ENCODE measurements around the gene COPB1.

COPB1 gene

DNA sequence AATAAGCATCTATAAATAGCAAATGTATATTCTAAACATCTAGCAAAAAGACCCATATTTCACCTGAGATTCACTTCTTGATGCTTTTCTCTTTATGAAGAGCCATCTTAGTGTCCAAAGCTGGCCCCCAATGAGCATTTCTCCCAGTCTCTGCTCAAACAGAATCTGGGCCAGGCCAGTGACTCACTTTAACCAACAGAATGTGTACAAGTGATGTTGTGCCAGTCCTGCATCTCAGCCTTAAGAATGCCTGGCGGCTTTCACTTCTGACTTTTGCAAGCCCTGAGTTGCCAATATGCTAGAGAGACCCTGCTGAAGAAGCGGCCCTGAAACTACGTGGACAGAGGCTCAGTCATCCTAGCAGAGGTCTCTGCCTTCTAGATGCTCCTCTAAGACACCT, 6.9 kb upstream of the COPB1 start:
- H3K27ac ChIP-seq (ENCODE audit: low read length), result no peak overlapping the region
- H3K27me3 ChIP-seq (ENCODE audit: control insufficient read depth in 1 of 2, insufficient read depth in 2 of 2, low read length in 2 of 2), result no peaks in the 10 kb centered on the region
- H3K9me3 ChIP-seq (ENCODE audit: control insufficient read depth in 2 of 2, low read length in 2 of 2), result no peaks in the 10 kb centered on the region
- peaks cover 39 to 50% of the 10 kb centered on the region in 2 donors for H3K36me3 ChIP-seq (ENCODE audit: control insufficient read depth in 2 of 2, insufficient read depth in 2 of 2, low read length in 2 of 2)
- no peak overlapping the region for H3K9ac ChIP-seq (ENCODE audit: low read length in 2 of 2)
- H3K4me1 ChIP-seq (ENCODE audit: control insufficient read depth, insufficient read depth, low read length), result no peaks in the 10 kb centered on the region
- H3K4me3 ChIP-seq (ENCODE audit: low read length in 2 of 2), result no peak overlapping the region

DNA sequence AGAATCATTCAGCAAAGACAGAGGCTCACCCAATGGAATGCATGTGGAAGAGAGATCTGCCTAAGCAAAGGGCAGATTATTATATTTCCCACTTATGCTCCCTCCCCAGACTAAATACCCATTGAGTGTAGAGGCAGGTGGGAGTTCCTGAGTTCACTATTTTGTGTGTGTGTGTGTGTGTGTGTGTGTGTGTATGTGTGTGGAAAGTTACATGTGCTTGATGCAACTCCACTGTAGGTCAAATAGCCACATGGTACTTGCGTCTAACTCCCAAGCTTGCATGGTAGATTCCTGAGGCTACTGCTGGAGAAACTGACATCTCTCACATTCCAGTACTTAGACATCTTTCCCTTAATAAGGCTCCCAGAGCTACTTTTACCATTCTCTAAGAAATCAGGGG, 3.4 kb upstream of the COPB1 start:
- Histone ChIP-seq H3K27ac (ENCODE audit: low read length) (no peak overlapping the region), H3K4me1 (ENCODE audit: control insufficient read depth, insufficient read depth, low read length) (no peaks in the 10 kb centered on the region), H3K9ac (ENCODE audit: low read length in 2 of 2) (no peak overlapping the region), H3K36me3 (ENCODE audit: control insufficient read depth in 2 of 2, insufficient read depth in 2 of 2, low read length in 2 of 2) (peaks cover 28 to 38% of the 10 kb centered on the region in 2 donors), H3K27me3 (ENCODE audit: control insufficient read depth in 1 of 2, insufficient read depth in 2 of 2, low read length in 2 of 2) (no peaks in the 10 kb centered on the region), H3K4me3 (ENCODE audit: low read length in 2 of 2) (no peak overlapping the region), H3K9me3 (ENCODE audit: control insufficient read depth in 2 of 2, low read length in 2 of 2) (no peaks in the 10 kb centered on the region)

DNA sequence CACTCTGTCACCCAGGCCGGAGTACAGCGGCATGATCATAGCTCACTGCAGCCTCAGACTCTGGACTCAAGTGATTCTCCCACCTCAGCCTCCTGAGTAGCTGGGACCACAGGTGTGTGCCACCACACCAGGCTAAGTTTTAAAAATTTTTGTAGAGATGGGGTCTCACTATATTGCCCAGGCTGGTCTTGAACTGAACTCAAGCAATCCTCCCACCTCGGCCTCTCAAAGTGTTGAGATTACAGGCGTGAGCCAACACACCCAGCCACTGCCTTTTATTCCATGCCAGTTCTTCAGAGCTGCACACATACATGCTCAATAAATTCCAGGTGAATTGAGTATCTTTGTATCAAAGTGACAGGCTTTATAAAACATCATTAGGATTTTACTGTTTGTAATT, 2.4 kb upstream of the COPB1 start:
- no peak overlapping the region for H3K9ac ChIP-seq (ENCODE audit: low read length in 2 of 2)
- peaks cover 26 to 40% of the 10 kb centered on the region in 2 donors for H3K36me3 ChIP-seq (ENCODE audit: control insufficient read depth in 2 of 2, insufficient read depth in 2 of 2, low read length in 2 of 2)
- H3K27me3 ChIP-seq (ENCODE audit: control insufficient read depth in 1 of 2, insufficient read depth in 2 of 2, low read length in 2 of 2), result no peaks in the 10 kb centered on the region
- no peak overlapping the region for H3K4me3 ChIP-seq (ENCODE audit: low read length in 2 of 2)
- H3K4me1 ChIP-seq (ENCODE audit: control insufficient read depth, insufficient read depth, low read length), result no peaks in the 10 kb centered on the region
- H3K27ac ChIP-seq (ENCODE audit: low read length), result no peak overlapping the region
- H3K9me3 ChIP-seq (ENCODE audit: control insufficient read depth in 2 of 2, low read length in 2 of 2), result no peaks in the 10 kb centered on the region

DNA sequence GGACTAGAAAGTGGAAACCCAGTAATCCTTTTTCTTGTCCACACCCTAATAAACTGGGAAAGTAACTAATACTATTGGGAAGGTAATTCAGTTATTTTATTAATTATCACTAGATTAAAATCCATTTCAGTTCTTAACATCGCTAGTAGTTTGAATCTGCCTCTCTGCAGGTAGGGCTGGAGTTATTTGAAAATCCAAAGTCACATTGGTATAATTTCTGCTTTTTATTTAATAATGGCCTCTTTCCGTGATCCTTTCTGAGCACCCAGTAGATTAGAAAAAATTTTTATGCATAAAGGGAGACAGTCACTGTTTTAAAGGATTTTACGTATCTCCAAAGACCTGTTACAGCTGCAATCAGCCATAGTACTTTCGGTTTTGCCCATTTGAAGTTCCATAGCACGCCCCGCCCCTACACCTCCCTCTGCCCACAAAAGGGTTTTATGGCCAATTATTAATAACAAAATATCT, 605 bp upstream of the COPB1 start:
- H3K27ac ChIP-seq (ENCODE audit: low read length), result peak overlapping the region; percentile 66
- peak overlapping the region; percentile 81 to 92 for H3K9ac ChIP-seq (ENCODE audit: low read length in 2 of 2)
- H3K36me3 ChIP-seq (ENCODE audit: control insufficient read depth in 2 of 2, insufficient read depth in 2 of 2, low read length in 2 of 2), result peaks cover 11 to 30% of the 10 kb centered on the region in 2 donors
- H3K9me3 ChIP-seq (ENCODE audit: control insufficient read depth in 2 of 2, low read length in 2 of 2), result no peaks in the 10 kb centered on the region
- H3K27me3 ChIP-seq (ENCODE audit: control insufficient read depth in 1 of 2, insufficient read depth in 2 of 2, low read length in 2 of 2), result no peaks in the 10 kb centered on the region
- H3K4me1 ChIP-seq (ENCODE audit: control insufficient read depth, insufficient read depth, low read length), result no peaks in the 10 kb centered on the region
- H3K4me3 ChIP-seq (ENCODE audit: low read length in 2 of 2), result peak overlapping the region; percentile 83 to 99

DNA sequence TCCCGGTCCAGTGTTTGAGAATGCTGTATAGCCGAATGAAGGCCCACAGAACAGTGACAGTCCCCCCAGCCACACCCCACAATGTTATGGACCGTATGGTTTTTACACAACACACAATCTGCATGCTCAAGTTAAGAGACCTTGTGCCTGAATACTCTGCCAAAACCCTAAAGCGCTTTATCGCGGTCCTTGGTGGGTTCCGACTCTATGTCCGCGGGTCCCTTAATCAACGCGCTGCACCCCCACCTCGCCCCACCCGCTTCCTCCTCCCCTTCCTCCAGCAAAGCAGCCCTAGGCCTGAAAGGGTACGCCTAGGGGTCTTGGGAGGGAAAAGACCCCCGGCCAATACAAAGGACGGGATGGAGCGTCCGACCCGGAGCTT, 442 bp downstream of the COPB1 start:
- peaks cover 10 to 23% of the 10 kb centered on the region in 2 donors for H3K36me3 ChIP-seq (ENCODE audit: control insufficient read depth in 2 of 2, insufficient read depth in 2 of 2, low read length in 2 of 2)
- no peaks in the 10 kb centered on the region for H3K4me1 ChIP-seq (ENCODE audit: control insufficient read depth, insufficient read depth, low read length)
- peak overlapping the region; percentile 83 to 99 for H3K4me3 ChIP-seq (ENCODE audit: low read length in 2 of 2)
- H3K9ac ChIP-seq (ENCODE audit: low read length in 2 of 2), result peak overlapping the region; percentile 76 to 92
- H3K27me3 ChIP-seq (ENCODE audit: control insufficient read depth in 1 of 2, insufficient read depth in 2 of 2, low read length in 2 of 2), result no peaks in the 10 kb centered on the region
- no peak overlapping the region for H3K27ac ChIP-seq (ENCODE audit: low read length)
- no peaks in the 10 kb centered on the region for H3K9me3 ChIP-seq (ENCODE audit: control insufficient read depth in 2 of 2, low read length in 2 of 2)

DNA sequence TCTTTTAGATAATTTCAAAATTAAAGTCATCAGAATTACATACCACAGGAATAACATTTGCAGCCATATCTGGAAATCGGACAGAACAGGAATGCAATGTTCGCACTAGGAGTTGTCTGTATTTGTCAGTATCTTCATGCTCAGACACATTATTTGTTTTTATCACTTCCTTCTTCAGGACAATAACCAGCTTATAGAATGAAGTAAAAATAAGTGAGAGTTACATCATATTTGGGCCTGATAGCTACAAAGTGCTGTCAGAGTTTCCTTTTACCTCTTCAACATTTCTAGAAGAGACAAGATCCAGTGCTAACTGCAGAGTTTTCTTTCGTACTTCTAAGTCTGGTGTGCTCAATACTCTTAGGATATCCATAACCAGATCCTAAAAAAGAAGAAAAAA, 18.9 kb downstream of the COPB1 start:
- Histone ChIP-seq H3K27me3 (ENCODE audit: control insufficient read depth in 1 of 2, insufficient read depth in 2 of 2, low read length in 2 of 2) (no peaks in the 10 kb centered on the region), H3K9me3 (ENCODE audit: control insufficient read depth in 2 of 2, low read length in 2 of 2) (no peaks in the 10 kb centered on the region), H3K9ac (ENCODE audit: low read length in 2 of 2) (no peak overlapping the region), H3K36me3 (ENCODE audit: control insufficient read depth in 2 of 2, insufficient read depth in 2 of 2, low read length in 2 of 2) (peaks cover 26 to 55% of the 10 kb centered on the region in 2 donors), H3K27ac (ENCODE audit: low read length) (no peak overlapping the region), H3K4me1 (ENCODE audit: control insufficient read depth, insufficient read depth, low read length) (no peaks in the 10 kb centered on the region), H3K4me3 (ENCODE audit: low read length in 2 of 2) (no peak overlapping the region)

DNA sequence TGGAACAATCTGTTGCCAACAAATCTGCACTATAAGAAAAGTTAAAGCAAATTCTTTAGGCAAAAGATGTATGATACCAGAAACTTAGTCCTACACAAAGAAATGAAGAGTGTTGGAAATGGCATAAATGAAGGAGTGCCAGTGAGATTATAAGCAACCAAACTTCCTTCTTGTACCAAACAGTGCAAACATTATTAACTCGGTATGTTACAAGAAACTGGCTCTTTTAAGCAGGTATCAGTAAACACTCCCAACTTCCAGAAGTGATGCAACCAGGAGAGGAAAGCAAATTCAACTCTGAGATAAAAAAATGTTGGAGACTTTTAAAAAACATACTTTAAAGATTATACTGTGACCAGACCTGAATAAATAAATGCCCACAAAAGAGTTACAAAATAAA, 28.5 kb downstream of the COPB1 start:
- no peaks in the 10 kb centered on the region for H3K4me1 ChIP-seq (ENCODE audit: control insufficient read depth, insufficient read depth, low read length)
- H3K9ac ChIP-seq (ENCODE audit: low read length in 2 of 2), result no peak overlapping the region
- H3K9me3 ChIP-seq (ENCODE audit: control insufficient read depth in 2 of 2, low read length in 2 of 2), result no peaks in the 10 kb centered on the region
- H3K27ac ChIP-seq (ENCODE audit: low read length), result no peak overlapping the region
- H3K36me3 ChIP-seq (ENCODE audit: control insufficient read depth in 2 of 2, insufficient read depth in 2 of 2, low read length in 2 of 2), result peaks cover 50 to 64% of the 10 kb centered on the region in 2 donors
- no peaks in the 10 kb centered on the region for H3K27me3 ChIP-seq (ENCODE audit: control insufficient read depth in 1 of 2, insufficient read depth in 2 of 2, low read length in 2 of 2)
- H3K4me3 ChIP-seq (ENCODE audit: low read length in 2 of 2), result no peak overlapping the region

DNA sequence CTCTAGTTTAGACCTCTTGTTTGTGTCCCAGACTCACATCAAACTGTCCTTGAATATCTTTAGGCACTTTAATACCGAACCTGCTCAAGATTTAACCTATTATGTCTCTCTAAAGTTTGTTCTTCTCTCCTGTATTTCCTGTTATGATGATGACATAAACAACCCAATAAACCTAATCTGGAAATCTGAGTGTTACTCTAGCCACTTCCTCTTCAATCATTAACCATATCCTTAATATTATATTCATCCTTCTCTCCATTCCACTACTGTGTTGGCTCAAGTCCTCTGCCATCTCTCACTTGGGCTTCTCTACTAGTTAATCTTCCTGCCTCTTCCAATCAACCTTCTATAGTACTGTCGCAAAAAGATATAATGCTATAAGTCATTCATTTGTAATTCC, 36.0 kb downstream of the COPB1 start:
- peaks cover 58 to 59% of the 10 kb centered on the region in 2 donors for H3K36me3 ChIP-seq (ENCODE audit: control insufficient read depth in 2 of 2, insufficient read depth in 2 of 2, low read length in 2 of 2)
- H3K9me3 ChIP-seq (ENCODE audit: control insufficient read depth in 2 of 2, low read length in 2 of 2), result no peaks in the 10 kb centered on the region
- H3K9ac ChIP-seq (ENCODE audit: low read length in 2 of 2), result no peak overlapping the region
- no peak overlapping the region for H3K4me3 ChIP-seq (ENCODE audit: low read length in 2 of 2)
- H3K27me3 ChIP-seq (ENCODE audit: control insufficient read depth in 1 of 2, insufficient read depth in 2 of 2, low read length in 2 of 2), result no peaks in the 10 kb centered on the region
- no peak overlapping the region for H3K27ac ChIP-seq (ENCODE audit: low read length)
- no peaks in the 10 kb centered on the region for H3K4me1 ChIP-seq (ENCODE audit: control insufficient read depth, insufficient read depth, low read length)

DNA sequence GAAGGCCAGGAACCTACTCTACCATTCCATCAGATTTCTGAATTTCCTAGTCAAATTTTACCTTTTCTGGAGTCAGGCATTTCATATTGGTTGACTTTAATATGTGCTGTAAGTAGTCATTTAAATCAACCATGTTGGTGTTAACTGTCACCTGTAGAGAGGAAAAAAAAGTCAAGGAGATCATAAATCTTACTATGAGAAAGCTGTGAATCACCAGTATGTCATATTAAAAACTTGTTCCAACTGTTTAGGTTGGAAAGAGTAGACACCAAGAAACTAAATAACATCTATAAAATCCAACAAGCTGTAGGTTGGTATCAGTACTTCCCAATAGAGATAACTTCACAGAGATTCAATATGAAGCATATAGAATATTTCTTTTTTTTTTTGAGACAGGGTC, 39.5 kb downstream of the COPB1 start:
- no peak overlapping the region for H3K27ac ChIP-seq (ENCODE audit: low read length)
- H3K9ac ChIP-seq (ENCODE audit: low read length in 2 of 2), result no peak overlapping the region
- no peaks in the 10 kb centered on the region for H3K27me3 ChIP-seq (ENCODE audit: control insufficient read depth in 1 of 2, insufficient read depth in 2 of 2, low read length in 2 of 2)
- no peaks in the 10 kb centered on the region for H3K9me3 ChIP-seq (ENCODE audit: control insufficient read depth in 2 of 2, low read length in 2 of 2)
- H3K36me3 ChIP-seq (ENCODE audit: control insufficient read depth in 2 of 2, insufficient read depth in 2 of 2, low read length in 2 of 2), result peaks cover 41 to 48% of the 10 kb centered on the region in 2 donors
- H3K4me3 ChIP-seq (ENCODE audit: low read length in 2 of 2), result no peak overlapping the region
- no peaks in the 10 kb centered on the region for H3K4me1 ChIP-seq (ENCODE audit: control insufficient read depth, insufficient read depth, low read length)

DNA sequence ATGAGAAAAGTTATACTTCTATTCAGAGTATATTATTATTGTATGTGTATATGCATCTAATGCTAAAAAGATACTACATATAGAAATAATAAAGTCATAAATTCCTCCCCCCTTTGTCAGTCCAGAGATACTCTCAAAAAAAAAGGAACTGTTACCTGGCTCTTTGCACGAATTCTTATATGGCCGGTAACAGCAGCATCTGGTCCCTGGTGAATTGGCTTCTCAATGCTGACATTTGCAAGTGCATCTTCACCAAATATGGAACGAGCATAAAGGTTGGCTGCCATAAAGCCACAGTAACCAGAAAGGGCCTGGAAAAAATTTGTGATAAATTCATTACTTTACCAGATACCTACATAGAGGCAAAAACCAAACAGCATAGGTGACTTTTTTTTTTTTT, 41.2 kb downstream of the COPB1 start:
- Histone ChIP-seq H3K36me3 (ENCODE audit: control insufficient read depth in 2 of 2, insufficient read depth in 2 of 2, low read length in 2 of 2) (peaks cover 23 to 32% of the 10 kb centered on the region in 2 donors), H3K27ac (ENCODE audit: low read length) (no peak overlapping the region), H3K4me1 (ENCODE audit: control insufficient read depth, insufficient read depth, low read length) (no peaks in the 10 kb centered on the region), H3K4me3 (ENCODE audit: low read length in 2 of 2) (no peak overlapping the region), H3K27me3 (ENCODE audit: control insufficient read depth in 1 of 2, insufficient read depth in 2 of 2, low read length in 2 of 2) (no peaks in the 10 kb centered on the region), H3K9me3 (ENCODE audit: control insufficient read depth in 2 of 2, low read length in 2 of 2) (no peaks in the 10 kb centered on the region), H3K9ac (ENCODE audit: low read length in 2 of 2) (no peak overlapping the region)

DNA sequence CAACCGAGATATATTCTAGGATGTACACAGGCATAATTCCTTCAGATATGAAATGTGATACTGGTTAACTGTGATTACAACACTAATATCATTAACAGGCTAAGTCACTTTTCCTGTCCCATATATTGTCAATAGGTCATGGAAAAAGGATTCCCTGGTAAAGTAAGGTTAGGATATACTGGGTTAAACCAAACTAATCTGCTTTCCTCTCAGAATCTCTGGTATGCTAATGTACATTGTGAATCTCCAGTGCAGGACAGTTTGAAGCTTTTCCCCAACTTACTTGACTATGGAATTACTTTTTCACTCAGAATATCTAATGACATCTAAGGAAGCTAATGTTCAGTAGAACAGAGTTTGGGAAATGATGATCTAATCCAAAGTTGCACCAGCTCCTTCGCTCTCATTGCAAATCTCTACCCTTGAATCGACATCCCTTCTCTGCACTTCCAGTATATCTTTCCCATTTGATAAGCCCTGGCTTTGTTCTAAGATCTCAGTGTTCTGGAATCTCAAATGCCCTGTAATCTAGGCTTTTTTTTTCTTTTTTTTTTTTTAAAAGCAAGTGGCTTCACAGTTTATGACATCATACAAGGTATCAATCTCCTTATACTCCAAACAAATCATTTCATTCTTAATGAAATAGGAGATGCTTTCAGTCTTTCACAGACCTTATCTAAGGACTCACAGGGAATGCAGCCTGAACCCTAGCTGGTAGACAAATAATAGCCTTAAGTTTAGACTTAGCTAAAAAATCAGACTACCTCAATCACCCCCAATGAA, 43.8 kb downstream of the COPB1 start:
- no peak overlapping the region for H3K27ac ChIP-seq (ENCODE audit: low read length)
- no peak overlapping the region for H3K4me3 ChIP-seq (ENCODE audit: low read length in 2 of 2)
- H3K4me1 ChIP-seq (ENCODE audit: control insufficient read depth, insufficient read depth, low read length), result no peaks in the 10 kb centered on the region
- no peaks in the 10 kb centered on the region for H3K9me3 ChIP-seq (ENCODE audit: control insufficient read depth in 2 of 2, low read length in 2 of 2)
- H3K9ac ChIP-seq (ENCODE audit: low read length in 2 of 2), result no peak overlapping the region
- no peaks in the 10 kb centered on the region for H3K27me3 ChIP-seq (ENCODE audit: control insufficient read depth in 1 of 2, insufficient read depth in 2 of 2, low read length in 2 of 2)
- H3K36me3 ChIP-seq (ENCODE audit: control insufficient read depth in 2 of 2, insufficient read depth in 2 of 2, low read length in 2 of 2), result peaks cover 12 to 20% of the 10 kb centered on the region in 2 donors

All from stomach smooth muscle (tissue), 2 donors.